HG03139 (cell line): ENCODE results near the gene KRCC1.
"Not testable (repeated sequence)": the region's sequence is repeated elsewhere in the genome, so short reads cannot be mapped to it uniquely, and the experiment has no call there.

Experiments
- ATAC-seq: cut with Tn5 transposase; IDR thresholded peaks from one replicate; pipeline ENCODE4 v1.9.1; 2021; ENCODE audit not compliant: unreplicated experiment

Gene KRCC1

DNA sequence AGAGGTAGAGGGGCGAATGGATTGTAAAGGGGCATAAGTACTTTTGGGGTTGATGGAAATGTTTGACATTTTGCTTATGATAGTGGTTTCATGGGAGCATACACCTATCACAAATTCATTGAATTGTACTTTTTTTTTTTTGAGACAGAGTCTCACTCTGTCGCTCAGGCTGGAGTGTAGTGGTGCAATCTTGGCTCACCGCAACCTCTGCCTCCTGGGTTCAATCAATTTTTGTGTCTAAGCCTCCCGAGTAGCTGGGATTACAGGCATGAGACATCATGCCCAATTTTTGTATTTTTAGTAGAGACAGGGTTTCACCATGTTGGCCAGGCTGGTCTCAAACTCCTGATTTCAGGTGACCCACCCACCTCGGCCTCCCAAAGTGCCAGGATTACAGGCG, 10.0 kb downstream of the KRCC1 start:
- ATAC-seq: not testable (repeated sequence)

DNA sequence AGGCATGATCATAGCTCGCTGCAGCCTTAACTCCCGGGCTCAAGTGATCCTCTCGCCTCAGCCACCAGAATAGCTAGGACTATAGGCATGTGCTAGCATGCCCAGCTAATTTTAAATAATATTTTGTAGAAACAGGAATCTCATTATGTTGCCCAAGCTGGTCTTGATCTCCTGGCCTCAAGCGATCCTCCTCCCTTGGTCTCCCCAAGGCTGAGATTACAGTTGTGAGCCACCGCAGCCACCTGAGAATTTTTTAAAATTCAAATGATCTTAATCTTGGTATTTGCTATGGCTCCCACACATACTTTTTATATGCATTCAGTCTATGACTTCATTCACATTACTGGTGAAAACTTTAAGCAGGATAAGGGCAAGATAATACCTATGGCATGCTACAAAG, 13.1 kb downstream of the KRCC1 start:
- ATAC-seq: no peak

DNA sequence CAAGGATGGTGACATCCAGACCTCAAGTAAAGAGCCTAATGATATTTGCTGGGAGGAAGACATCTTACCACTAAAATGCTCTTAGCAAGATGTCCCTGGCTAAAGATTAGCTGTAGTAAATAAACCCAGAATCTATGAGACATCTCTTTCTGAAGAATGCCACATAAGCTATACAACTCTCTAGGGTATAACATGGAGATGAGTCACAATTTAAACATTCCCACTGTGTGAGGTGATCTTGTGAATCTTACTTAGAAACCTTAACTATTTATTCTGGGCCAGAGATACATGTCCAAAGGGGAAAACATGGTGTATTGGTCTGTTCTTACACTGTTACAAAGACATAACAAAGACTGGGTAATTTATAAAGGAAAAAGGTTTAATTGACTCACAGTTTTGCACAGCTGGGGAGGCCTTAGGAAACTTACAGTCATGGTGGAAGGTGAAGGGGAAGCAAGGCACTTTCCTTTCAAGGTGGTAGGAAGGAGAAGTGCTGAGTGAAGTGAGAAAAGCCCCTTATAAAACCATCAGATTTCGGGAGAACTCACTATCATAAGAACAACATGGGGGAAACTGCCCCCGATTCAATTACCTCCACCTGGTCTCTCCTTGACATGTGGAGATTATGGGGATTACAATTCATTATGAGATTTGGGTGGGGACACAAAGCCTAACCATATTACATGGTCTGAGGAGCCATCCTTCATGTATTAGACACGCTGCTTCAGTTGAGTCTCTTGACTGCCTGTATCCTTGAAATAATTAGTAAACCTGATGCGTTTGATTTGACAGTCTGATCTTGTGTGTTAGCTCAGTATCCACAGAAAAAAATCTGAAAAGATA, 17.1 kb downstream of the KRCC1 start:
- ATAC-seq: no peak

DNA sequence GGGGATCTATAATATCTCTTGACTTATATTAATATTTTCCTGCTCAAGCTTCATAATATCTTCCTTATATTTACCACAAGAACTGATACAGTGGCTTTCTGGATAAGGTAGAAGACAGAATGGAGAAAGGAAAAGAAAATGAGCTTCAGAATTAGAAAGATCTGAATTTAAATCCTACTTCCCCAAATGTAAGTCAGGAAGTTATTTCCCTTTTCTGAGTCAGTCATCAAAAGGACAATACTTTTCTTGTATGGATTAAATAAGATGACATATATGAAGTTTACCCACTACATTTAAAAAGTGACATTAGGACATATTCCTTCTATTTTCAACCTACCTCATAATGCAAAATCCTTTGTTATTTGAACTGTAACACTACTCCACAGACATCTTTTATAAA, 19.0 kb downstream of the KRCC1 start:
- no peak for ATAC-seq

DNA sequence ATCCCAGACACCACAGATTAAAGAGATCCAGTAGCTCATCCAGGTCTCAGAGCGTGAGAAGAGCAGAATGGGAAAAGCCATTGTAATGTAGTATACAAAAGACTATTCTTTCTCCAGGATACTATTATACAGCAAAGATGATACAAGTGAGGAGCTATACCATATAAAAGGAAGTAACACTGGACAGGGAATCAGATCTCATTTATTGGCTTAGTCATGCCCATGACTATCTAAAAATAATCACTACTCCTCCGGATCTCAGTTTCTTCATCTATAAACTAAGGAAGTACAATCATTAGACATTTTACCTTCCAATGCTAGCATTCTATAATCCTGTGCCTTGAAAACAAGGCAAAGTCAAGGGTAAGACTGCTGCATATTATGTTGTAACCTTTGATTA, 19.4 kb downstream of the KRCC1 start:
- no peak for ATAC-seq

DNA sequence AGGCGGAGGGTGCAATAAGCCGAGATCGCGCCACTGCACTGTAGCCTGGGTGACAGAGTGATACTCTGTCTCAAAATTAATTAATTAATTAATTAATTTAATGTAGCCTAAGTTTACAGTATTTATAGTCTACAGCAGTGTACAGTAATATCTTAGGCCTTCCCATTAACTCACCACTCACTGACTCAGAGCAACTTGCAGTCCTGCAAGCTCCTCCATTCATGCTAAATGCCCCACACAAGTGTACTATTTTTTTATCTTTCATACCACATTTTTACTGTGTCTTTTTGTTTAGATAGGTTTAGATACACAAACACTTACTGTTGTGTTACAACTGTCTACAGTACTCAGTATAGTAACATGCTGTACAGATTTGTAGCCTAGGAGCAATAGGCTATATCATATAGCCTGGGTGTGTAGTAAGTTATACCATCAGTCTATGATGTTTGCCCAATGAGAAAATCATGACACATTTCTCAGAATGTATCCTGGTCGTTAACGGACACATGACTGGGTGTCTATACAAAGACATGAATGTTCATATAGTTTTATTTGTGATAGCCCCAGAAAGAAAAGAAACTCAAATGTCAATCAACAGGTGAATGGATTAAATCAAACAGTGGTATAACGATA, 23.4 kb downstream of the KRCC1 start:
- no peak for ATAC-seq

DNA sequence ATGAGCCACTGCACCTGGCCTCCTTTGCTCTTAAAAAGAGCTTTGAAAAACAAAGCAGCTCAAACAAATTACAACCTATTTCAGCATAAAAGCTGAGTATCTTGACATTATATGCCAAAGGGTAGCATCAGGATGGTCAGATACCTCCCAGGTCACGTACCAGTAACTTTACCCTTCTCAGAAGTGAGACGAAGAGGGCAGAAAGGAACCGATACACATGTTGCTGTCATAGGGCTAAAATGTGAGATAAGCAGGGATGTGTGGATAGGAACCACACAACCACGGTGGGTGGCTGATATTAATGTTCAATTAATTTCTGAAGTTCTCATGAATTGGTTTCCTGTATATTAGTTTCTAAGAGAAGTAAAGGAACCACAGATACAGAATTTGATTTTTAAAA, 26.7 kb downstream of the KRCC1 start:
- ATAC-seq: no peak

DNA sequence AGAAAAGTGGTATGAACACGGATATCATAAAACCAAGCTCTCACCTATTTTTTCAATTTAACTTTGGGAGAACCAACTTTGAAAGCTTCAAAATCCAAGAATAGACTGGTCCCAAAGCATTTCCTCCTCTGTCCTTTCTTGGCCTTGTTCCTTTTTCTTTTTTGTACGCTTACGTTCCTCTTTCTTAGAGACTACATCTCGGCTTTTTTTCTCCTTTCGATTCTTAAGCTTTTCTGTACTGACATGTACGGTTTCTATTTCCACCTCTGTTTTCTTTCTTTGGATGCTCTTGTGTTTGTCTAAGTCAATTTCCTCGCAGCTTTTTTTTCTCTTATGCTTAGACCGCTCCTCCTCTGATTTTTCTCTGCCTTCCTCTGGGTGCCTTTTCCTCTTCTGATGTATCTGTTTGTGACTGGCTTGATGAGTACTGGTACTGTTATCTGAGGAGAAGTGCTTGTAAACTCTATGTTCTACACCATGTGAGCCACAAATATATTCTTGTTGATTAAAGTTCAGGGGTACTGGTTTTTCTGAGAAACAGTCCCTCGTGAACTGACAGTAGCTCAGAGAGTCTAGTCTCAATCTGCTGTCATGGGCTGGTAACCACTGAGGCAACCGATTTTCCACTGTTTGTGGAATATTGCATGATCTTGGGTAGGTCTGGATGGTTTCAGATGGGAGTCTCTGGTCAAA, 27.7 kb downstream of the KRCC1 start:
- peak; percentile 51 for ATAC-seq

DNA sequence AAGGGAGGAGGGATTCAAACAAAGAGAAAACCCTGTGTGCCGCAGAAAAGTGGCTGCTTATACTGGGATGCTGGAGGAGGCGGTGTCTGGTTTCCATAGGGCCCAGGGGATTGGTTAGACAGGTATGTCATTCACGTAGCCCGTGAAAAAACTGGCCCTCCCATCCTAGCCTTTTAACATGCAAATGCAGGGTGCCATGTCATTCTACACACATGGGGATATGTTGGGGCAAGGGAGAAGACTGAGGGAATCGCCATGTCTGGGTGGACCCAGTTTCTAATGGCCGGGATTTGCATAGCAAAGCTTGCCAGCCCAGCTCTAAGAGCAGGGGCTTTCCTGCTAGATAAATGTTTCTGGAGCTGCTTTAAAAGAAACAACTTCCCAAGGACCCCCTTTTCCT, 31.1 kb downstream of the KRCC1 start:
- no peak for ATAC-seq

DNA sequence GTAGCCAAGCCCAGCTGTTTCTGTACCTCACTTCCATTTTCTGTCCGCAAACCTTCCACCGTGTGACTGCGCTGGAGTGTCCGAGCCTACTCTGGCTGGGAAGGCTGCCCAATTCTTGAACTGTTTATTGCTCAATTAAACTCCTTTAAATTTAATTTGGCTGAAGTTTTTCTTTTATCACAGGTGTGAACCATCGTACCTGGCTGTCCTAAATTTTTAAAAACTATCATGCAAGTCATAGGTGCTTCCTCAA, 33.0 kb downstream of the KRCC1 start:
- no peak for ATAC-seq

DNA sequence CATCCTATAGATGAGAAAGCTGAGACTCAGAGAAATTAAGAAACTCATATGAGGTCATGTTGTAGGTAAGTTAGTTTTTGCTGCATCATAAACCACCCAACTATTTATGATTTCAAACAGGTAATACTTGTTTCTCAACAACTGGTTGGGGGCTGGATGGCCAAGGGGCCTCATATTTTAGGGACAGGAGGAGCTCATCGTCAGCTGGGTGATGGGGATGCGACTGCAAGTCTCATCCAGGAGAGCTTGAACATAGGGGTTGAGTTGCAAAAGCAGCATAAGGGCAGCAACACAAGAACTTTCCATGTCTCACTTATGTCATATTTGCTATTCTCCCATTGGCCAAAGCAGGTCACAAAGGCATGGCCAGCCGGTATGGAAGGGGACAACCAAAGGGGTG, 35.6 kb downstream of the KRCC1 start:
- no peak for ATAC-seq

DNA sequence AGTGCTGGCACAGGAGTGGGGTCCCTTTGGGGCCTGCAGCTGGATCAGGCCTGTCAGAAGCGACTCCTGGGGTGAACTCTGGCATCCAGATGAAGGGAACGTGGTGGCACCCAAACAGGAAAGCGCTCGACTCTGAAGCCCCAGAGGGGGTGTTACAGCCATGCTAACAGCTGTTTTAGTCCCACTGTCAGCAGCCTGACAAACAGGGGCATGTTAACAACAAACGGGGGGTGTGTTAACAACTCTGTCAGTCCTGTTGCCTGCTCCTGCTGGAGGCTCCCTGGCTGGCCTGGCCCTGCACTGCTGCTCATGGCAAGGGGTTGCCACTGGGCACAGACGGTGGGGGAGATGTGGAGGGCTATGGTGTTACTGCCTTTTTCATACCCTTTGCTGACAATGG, 36.7 kb downstream of the KRCC1 start:
- no peak for ATAC-seq

DNA sequence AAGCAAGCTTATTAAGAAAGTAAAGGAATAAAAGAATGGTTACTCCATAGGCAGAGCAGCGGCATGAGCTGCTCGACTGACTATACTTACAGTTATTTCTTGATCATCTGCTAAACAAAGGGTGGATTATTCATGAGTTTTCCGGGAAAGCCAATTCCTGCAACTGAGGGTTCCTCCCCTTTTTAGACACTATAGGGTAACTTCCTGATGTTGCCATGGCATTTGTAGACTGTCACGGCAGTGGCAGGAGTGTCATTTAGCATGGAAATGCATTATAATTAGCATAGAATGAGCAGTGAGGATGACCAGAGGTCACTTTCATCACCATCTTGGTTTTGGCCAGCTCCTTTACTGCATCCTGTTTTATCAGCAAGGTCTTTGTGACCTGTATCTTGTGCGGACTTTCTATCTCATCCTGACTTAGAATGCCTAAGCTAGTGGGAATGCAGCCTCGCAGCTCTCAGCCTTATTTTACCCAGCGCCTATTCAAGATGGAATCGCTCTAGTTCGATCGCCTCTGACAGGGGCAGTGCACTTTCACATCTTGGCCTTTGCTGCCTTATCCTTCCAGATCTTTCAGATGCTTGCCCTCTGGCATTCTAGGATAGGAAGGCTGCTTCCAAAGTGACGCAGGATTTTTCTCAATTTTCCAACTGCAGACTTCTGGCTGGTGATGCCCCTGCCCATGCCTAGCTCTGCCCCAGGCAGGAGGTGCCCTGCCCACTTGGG, 37.3 kb downstream of the KRCC1 start:
- ATAC-seq: not testable (repeated sequence)

DNA sequence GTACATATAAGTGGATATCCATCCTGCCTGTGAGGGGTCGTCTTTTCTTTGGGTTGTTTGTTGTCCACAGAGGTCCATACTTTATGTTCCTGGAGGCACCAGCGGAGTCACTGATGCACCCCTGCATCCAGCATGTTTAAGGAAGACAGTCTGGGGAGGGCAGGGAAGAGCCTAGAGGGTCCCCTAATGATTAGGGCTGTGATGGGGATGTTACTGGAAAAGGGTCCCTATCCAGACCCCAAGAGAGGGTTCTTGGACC, 37.9 kb downstream of the KRCC1 start:
- not testable (repeated sequence) for ATAC-seq

DNA sequence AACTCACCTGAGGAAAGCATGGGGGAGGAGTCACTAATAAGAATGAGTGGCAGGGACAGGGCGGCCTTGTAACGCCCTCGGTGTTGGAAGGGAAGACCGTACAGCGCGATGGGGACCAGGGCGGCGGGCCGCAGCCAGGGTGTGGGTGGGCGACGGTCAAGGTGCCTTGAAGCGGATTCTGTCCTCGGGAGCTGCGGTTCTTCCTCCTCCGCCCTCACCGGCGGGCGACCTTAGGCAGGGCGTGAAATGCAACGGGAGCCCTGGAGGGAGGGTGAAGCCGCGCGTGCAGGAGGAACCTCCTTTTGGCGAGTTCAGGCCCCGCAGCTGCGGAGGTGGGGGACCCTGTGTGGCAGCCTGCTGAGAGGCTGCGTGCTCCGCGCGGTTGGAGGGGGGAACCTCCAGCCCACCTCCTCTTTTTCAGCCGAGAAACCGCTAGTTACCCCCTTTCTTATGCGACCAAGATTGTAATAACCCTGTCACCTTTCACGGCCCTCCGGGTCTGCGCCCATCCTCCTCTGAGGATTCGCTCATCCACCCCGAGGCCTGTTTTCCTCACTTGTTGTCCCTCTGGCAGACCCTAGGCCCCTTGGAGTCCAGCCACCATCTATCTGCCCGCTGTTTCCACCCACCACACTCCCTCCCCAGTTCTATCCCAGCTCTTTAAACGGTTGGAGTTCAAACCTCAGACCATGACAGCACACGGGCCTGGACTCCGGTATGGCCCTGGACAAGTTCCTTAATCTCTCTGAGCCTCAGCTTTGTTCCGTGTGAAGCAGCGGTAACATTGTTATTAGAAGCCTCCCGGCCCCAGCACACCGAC, 38.4 kb downstream of the KRCC1 start:
- peak; percentile 66 for ATAC-seq

DNA sequence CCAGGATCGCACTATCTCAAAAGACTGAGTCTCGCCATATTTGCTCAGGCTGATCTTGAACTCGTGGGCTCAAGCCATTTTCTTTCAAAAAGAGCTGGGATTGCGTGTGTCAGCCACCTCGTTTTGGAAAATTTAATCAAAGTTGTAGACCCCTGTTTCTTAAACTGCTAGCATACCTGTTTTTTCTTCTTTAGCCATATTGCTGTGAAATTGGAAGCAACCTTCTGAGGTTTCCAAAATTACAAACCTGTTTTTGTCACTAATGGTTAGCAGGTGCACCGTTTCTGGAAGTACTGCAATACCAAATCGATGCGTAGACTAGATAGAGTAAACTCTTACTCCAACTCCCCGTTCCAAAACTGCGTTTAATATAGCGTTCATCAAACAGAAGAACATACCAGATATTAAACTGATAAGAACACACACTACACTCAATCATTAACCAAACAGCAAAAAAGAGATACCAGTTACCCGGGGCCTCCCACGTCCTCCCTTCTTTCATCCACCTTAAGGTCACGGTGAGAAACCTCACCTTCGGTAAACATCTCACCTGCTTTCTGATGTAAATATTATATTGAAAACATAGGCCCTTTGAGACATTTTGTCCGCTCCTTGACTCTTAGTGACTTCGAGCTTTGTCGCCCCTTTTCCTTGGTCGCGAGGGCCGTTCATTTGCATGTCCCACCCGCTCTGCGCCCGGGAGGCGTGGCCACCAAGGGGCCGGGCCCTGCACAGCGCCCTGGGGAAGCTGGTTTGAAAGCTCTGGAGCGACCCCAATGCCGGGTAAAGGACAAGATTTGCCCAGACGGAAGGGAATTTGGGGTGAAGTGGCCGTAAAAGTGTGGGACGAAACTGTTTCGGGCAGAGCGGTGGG, 39.3 kb downstream of the KRCC1 start, which contains the start of gene RNU2-63P:
Gene RNU2-63P (minus strand): TSS at position 462 of the 874 bp plus-strand sequence.
- ATAC-seq: peak; percentile 79

DNA sequence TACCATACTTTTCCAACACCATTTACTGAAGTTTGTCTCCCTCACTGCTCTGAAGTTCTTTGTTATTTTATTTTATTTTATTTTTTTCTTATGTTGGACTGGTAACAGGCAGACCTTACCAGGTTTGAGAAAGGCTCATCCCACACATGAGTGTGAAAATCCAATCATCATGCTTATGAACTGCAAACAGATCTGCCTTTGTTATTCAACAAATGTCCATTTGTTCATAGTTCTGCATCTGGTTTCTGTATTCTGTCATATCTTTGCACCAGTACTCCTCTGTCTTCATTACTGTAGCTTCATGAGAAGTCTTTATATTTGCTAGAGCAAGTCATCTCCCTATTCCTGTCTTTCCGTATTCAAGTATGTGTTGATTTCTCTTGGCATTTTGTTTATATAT, 44.6 kb downstream of the KRCC1 start:
- ATAC-seq: no peak

DNA sequence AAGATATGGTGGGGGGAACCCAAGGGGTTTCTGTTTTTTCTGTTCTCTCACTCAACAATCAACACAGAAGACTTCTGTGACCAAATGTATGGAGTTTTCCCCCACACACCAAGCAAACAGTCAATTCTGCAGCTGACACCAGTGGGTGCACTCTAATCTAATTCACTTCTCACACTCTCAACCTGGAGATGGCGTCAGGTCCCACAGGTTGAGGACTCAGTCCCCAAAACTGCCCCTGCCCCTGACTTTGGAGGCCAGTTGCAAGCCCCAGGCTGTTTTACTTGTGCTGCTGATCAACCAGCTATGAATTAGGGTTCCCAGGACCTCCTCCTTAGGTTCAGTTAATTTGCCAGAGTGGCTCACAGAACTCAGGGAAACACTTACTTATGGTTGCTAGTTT, 45.4 kb downstream of the KRCC1 start:
- no peak for ATAC-seq

DNA sequence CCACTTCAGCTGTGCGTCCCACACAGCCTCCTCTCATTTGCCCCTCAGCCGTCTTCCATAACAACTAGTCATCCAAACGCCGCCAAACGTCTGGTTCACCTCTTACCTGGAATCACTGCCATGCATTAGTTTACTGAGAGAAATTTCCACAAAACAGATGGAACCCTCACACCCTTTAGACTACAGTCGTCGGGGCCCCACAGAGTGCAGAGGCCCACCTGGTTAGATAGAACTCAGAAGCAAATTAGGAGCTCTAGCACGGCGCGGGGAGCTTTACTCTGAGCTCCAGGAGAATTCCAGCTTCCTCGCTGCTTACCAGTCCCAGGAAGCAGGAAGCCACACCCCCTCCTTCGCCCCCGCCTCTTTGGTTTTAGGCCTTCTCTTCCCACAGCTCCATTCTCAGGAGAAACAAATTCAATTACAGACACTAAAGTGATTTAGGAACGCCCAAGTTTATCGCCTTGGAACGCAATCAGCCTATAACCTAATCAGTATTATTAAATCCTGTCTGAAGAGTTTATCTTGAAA, 48.6 kb downstream of the KRCC1 start:
- ATAC-seq: no peak

DNA sequence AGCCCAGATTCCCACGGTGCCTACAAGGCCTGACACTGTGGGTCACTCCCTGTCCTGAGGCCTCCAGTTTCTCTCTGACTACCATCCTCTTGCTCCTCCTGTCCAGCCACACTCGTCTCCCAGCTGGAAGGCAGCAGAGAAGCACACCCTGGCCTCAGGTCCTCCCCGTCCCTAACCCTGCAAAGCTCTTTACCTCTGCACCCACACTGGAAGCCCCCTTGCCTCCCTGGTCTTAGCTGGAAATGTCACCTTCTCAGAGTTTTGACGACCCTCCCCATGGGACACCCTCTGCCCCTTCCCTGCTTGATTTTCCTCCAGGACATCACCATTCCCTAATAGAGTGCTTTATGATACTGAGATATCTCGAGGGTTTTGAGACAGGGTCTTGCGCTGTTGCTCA, 49.8 kb downstream of the KRCC1 start:
- ATAC-seq: no peak
